ENCODE measurements around the gene GPR34. TPM values are rescaled to one million over a fixed set of nuclear protein-coding genes. Genes with fewer than 3 reads are reported as not detected.
"Not testable (repeated sequence)": the region's sequence is repeated elsewhere in the genome, so short reads cannot be mapped to it uniquely, and the experiment has no call there.

Gene GPR34
- polyA plus RNA-seq, 1 donor from 2014 or later: not detected

- Histone ChIP-seq H3K9ac (ENCODE audit: low read length) (no peak overlapping the region), H3K36me3 (ENCODE audit: insufficient read depth, low read length) (no peaks in the 10 kb centered on the region), H3K4me3 (ENCODE audit: low read length) (no peak overlapping the region), H3K9me3 (ENCODE audit: low read length) (no peaks in the 10 kb centered on the region), H3K4me2 (ENCODE audit: low read length) (no peak overlapping the region), H2AFZ (ENCODE audit: low read depth, low read length) (no peak overlapping the region), H3K79me2 (replicated peaks; ENCODE audit: insufficient read depth, low read length) (no peaks in the 10 kb centered on the region), H4K20me1 (ENCODE audit: insufficient read depth) (no peaks in the 10 kb centered on the region), H3K27me3 (ENCODE audit: insufficient read depth, low read depth, low read length) (no peaks in the 10 kb centered on the region), H3K27ac (ENCODE audit: low read length) (no peak overlapping the region), H3F3A (ENCODE audit: insufficient read depth, low read length, poor library complexity, severe bottlenecking) (no peaks in the 10 kb centered on the region), H3K9me2 (ENCODE audit: insufficient read depth, low read length) (no peaks in the 10 kb centered on the region)
- TF ChIP-seq MXI1 (conservative IDR thresholded peaks at IDR 0.05; ENCODE audit: poor library complexity, severe bottlenecking): no peak
Observed at GRCh38 chrX:41671082-41671481, 17.7 kb upstream of the GPR34 start.

- Histone ChIP-seq H3F3A (ENCODE audit: insufficient read depth, low read length, poor library complexity, severe bottlenecking) (no peaks in the 10 kb centered on the region), H3K4me3 (ENCODE audit: low read length) (no peak overlapping the region), H3K9me3 (ENCODE audit: low read length) (no peaks in the 10 kb centered on the region), H3K9me2 (ENCODE audit: insufficient read depth, low read length) (no peaks in the 10 kb centered on the region), H3K36me3 (ENCODE audit: insufficient read depth, low read length) (no peaks in the 10 kb centered on the region), H3K9ac (ENCODE audit: low read length) (no peak overlapping the region), H3K27ac (ENCODE audit: low read length) (no peak overlapping the region), H3K27me3 (ENCODE audit: insufficient read depth, low read depth, low read length) (no peaks in the 10 kb centered on the region), H4K20me1 (ENCODE audit: insufficient read depth) (no peaks in the 10 kb centered on the region), H3K79me2 (replicated peaks; ENCODE audit: insufficient read depth, low read length) (no peaks in the 10 kb centered on the region), H3K4me2 (ENCODE audit: low read length) (no peak overlapping the region), H2AFZ (ENCODE audit: low read depth, low read length) (no peak overlapping the region)
- TF ChIP-seq TAF1 (IDR thresholded peaks at IDR 0.05; ENCODE audit: low read depth): no peak
- TF ChIP-seq SMC3 (conservative IDR thresholded peaks at IDR 0.05; ENCODE audit: poor library complexity): no peak
- TF ChIP-seq RAD21 (conservative IDR thresholded peaks at IDR 0.05): no peak
- no peak for TF ChIP-seq MXI1 (conservative IDR thresholded peaks at IDR 0.05; ENCODE audit: poor library complexity, severe bottlenecking)
Observed at GRCh38 chrX:41672643-41673042, 16.1 kb upstream of the GPR34 start.

GRCh38 chrX:41676361-41676760, 12.4 kb upstream of the GPR34 start:
- not testable (repeated sequence) for H3F3A ChIP-seq (ENCODE audit: insufficient read depth, low read length, poor library complexity, severe bottlenecking); H3K4me3 ChIP-seq (ENCODE audit: low read length); H3K9me2 ChIP-seq (ENCODE audit: insufficient read depth, low read length); H2AFZ ChIP-seq (ENCODE audit: low read depth, low read length); H3K79me2 ChIP-seq (replicated peaks; ENCODE audit: insufficient read depth, low read length); H3K9ac ChIP-seq (ENCODE audit: low read length); H3K4me2 ChIP-seq (ENCODE audit: low read length); H3K27me3 ChIP-seq (ENCODE audit: insufficient read depth, low read depth, low read length); H3K9me3 ChIP-seq (ENCODE audit: low read length); H3K27ac ChIP-seq (ENCODE audit: low read length); H4K20me1 ChIP-seq (ENCODE audit: insufficient read depth); H3K36me3 ChIP-seq (ENCODE audit: insufficient read depth, low read length)

- Histone ChIP-seq H3K4me3 (ENCODE audit: low read length) (no peak overlapping the region), H3K9me2 (ENCODE audit: insufficient read depth, low read length) (no peaks in the 10 kb centered on the region), H3K27me3 (ENCODE audit: insufficient read depth, low read depth, low read length) (no peaks in the 10 kb centered on the region), H3K27ac (ENCODE audit: low read length) (no peak overlapping the region), H2AFZ (ENCODE audit: low read depth, low read length) (no peak overlapping the region), H3K4me2 (ENCODE audit: low read length) (no peak overlapping the region), H3K9me3 (ENCODE audit: low read length) (no peaks in the 10 kb centered on the region), H3F3A (ENCODE audit: insufficient read depth, low read length, poor library complexity, severe bottlenecking) (no peaks in the 10 kb centered on the region), H3K9ac (ENCODE audit: low read length) (no peak overlapping the region), H4K20me1 (ENCODE audit: insufficient read depth) (no peaks in the 10 kb centered on the region), H3K36me3 (ENCODE audit: insufficient read depth, low read length) (no peaks in the 10 kb centered on the region), H3K79me2 (replicated peaks; ENCODE audit: insufficient read depth, low read length) (no peaks in the 10 kb centered on the region)
- no peak for TF ChIP-seq EZH2 (IDR thresholded peaks at IDR 0.05; ENCODE audit: borderline replicate concordance, insufficient read depth, low read length, poor library complexity, severe bottlenecking)
- no peak for TF ChIP-seq REST (IDR thresholded peaks at IDR 0.05; ENCODE audit: borderline replicate concordance)
- no peak for TF ChIP-seq RAD21 (conservative IDR thresholded peaks at IDR 0.05)
- no peak for TF ChIP-seq POLR2AphosphoS5 (IDR thresholded peaks at IDR 0.05)
- no peak for TF ChIP-seq MXI1 (conservative IDR thresholded peaks at IDR 0.05; ENCODE audit: poor library complexity, severe bottlenecking)
- no peak for TF ChIP-seq SMC3 (conservative IDR thresholded peaks at IDR 0.05; ENCODE audit: poor library complexity)
- TF ChIP-seq EP300 (conservative IDR thresholded peaks at IDR 0.05; ENCODE audit: poor library complexity, severe bottlenecking): no peak
- no peak for TF ChIP-seq TAF1 (IDR thresholded peaks at IDR 0.05; ENCODE audit: low read depth)
- no peak for TF ChIP-seq CTCF (IDR thresholded peaks at IDR 0.05; ENCODE audit: poor library complexity, severe bottlenecking)
Observed at GRCh38 chrX:41677183-41678060, 11.4 kb upstream of the GPR34 start.
